SK-N-MC (cell line): Measurements from ENCODE around the gene RGS3.
"Not testable (repeated sequence)": the region's sequence is repeated elsewhere in the genome, so short reads cannot be mapped to it uniquely, and the experiment has no call there.

Experiments used
- DNase-seq: peaks from one replicate; pipeline ENCODE4 v3.0.0-alpha.2; 2011; ENCODE audit warnings: low read depth, low spot score
- H3K27ac ChIP-seq: fragments of 200-600 bp; sonication (generic); 2 replicates; pipeline ENCODE4 v1.5.1; 2016; ENCODE audit warnings: mixed run types
- H3K36me3 ChIP-seq: fragments of 200-600 bp; sonication (generic); 2 replicates; pipeline ENCODE4 v1.6.1; 2017; ENCODE audit warnings: antibody characterized with exemption, low read length, mixed read lengths; ENCODE audit not compliant: insufficient read depth
- H3K4me3 ChIP-seq: fragments of 200-600 bp; sonication (generic); 2 replicates; pipeline ENCODE4 v1.5.1; 2016
- H3K9ac ChIP-seq: fragments of 200-600 bp; sonication (generic); 2 replicates; pipeline ENCODE4 v1.8.0; 2017; ENCODE audit warnings: mixed run types, mixed read lengths; ENCODE audit not compliant: insufficient read length
- H3K9me3 ChIP-seq: fragments of 200-600 bp; sonication (generic); 2 replicates; pipeline ENCODE4 v1.6.1; 2017; ENCODE audit warnings: low read depth, mild to moderate bottlenecking, antibody characterized with exemption, low read length, moderate library complexity, mixed read lengths
- EZH2 ChIP-seq: fragments of 200-600 bp; sonication (generic); IDR thresholded peaks from one replicate; pipeline ENCODE4 v1.6.1; 2017; ENCODE audit warnings: antibody characterized with exemption
- FOXP2 ChIP-seq: optimal IDR thresholded peaks from 2 replicates; pipeline ENCODE3; 2011; ENCODE audit warnings: mild to moderate bottlenecking, moderate library complexity; ENCODE audit not compliant: insufficient read depth; ENCODE audit errors: extremely low read length, control extremely low read depth
- POLR2AphosphoS5 ChIP-seq: IDR thresholded peaks from 2 replicates; pipeline ENCODE4 v1.6.1; 2012; ENCODE audit warnings: mild to moderate bottlenecking, low read depth, low read length, borderline replicate concordance

Gene RGS3

DNA sequence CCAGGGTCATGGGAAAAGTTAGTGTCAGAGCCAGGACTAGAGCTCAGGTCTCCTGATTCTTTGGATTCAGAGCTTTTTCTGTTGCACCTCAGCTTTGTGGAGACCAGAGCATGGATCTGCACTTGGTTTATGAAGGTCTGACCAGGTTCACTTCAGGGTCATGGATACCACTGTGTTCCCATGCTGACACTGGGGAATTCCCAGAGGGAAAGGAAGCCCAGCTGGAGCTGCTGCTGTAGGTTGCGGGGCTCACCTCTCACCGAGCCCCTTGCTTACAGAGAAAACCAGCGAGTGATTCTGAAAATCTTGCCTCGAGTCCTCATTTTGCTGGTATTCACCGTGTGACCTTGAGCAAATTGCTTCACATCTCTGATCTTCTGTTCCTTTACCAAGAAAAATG, 83.0 kb downstream of the RGS3 start:
- no peak for DNase-seq
- Histone ChIP-seq H3K27ac (no peak overlapping the region), H3K4me3 (no peak overlapping the region), H3K9me3 (no peaks in the 10 kb centered on the region), H3K9ac (no peak overlapping the region), H3K36me3 (no peaks in the 10 kb centered on the region)
- no peak for TF ChIP-seq POLR2AphosphoS5
- no peak for TF ChIP-seq EZH2
- no peak for TF ChIP-seq FOXP2

DNA sequence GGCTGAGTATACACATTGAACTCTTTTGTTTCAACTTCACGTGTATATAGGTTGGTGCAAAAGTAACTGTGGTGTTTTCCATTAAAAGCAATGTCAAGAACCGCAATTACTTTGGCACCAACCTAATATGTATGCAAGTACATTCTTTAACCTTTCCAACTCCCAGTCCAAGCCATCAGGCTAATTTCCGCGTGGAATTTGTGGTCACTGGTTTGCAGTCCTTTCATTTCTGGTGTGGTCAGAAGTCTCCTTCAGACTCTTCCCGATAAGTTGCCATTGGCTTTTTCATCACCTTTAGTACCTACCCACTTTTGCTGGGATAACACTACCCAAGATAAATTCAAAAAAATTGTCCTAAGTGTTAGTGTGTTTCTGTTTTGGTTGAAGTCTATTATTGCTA, 84.0 kb downstream of the RGS3 start:
- DNase-seq = no peak
- H3K9me3 ChIP-seq = no peaks in the 10 kb centered on the region
- H3K4me3 ChIP-seq = no peak overlapping the region
- H3K36me3 ChIP-seq = no peaks in the 10 kb centered on the region
- H3K27ac ChIP-seq = no peak overlapping the region
- TF ChIP-seq FOXP2 (no peak), EZH2 (no peak), POLR2AphosphoS5 (no peak)
- no peak overlapping the region for H3K9ac ChIP-seq

DNA sequence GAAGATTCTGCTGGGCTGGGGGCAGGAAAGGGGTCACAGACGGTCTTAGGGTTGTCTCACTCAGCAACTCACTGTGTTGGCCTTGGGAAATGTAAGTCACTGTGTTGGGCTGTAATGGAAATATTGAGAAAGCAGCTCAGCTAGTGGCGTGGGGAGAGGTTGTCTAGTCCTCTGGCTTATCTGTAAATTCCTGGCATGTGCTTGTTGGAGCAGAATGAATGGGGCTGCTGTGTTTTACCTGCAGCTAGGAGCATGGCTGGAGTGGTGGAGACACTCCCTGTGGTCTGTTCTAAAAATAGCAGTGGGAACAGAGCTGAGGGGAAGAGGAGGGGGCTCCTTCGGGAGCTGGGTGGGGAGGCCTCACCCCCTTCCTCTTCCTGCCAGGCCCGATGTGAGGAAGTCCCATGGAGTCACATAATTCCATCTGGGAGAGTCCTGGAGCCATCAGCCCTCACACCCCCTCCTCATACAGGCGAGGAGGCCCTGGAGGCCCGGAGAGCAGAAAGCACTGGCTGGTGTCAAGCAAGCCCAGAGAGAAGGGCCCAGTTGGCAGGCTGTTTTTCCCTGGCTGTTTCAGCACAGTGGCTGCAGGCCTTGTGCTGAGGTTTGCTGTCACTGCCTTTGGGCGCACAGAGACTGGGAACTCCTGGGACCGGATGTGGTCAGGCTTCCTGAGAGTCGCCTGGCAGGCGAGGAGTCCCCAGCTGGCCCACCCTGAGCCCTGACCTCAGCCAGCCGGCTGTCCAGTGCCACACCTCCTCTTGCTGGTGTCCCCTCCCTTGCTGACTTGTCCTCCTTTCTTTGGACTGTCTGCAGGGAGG, 84.9 kb downstream of the RGS3 start:
- H3K9ac ChIP-seq = no peak overlapping the region
- H3K36me3 ChIP-seq = no peaks in the 10 kb centered on the region
- no peaks in the 10 kb centered on the region for H3K9me3 ChIP-seq
- H3K27ac ChIP-seq = no peak overlapping the region
- no peak for DNase-seq
- TF ChIP-seq POLR2AphosphoS5 = no peak
- no peak for TF ChIP-seq FOXP2
- no peak for TF ChIP-seq EZH2
- no peak overlapping the region for H3K4me3 ChIP-seq

DNA sequence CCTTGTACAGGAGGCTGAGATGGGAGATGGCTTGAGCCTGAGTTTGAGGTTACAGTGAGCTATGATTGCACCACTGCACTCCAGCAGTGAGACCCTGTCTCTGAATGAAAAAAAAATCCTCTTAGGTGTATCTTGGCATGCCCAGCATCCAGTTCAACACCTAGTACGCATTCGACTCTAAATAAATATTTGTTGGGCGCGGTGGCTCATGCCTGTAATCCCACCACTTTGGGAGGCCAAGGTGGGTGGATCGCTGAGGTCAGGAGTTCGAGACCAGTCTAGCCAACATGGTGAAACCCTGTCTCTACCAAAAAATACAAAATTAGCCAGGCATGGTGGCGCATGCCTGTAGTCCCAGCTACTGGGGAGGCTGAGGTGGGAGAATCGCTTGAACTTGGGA, 86.4 kb downstream of the RGS3 start:
- DNase-seq, H3K9ac ChIP-seq, H3K4me3 ChIP-seq, H3K27ac ChIP-seq, H3K36me3 ChIP-seq, H3K9me3 ChIP-seq: not testable (repeated sequence)

DNA sequence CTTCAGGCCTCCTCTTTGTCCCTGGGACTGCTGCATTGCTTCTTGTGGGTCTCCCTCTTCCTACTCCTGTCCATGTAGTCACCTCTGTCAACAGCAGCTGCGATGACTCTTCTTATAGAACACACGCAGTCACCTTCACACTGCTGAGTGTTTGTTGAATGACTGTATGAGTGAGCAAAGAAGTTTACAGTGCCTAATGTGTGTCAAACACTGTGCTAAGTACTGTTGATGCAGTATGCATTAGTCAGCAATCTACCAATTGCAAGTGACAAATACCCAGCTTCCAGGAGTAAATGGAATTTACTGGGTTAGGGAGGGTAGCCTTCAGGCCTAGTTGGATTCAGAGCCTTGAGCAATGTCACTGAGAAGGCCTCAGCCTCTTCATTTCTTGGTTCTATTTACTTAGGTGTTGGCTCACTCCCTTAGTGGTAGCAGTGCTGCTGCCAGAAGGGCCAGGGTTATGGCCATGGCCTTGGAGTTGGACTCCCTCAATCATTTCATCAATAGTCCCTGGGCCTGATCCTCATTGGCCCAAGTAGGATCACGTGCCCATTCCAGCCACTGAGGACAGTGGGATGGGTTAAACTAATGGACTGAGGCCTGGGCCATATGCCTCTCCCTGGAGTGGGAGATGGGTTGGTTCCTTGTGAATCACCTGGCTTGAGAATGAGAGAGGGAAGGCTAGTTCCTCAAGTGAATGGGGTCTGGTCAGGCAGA, 93.5 kb downstream of the RGS3 start:
- H3K9ac ChIP-seq = no peak overlapping the region
- H3K36me3 ChIP-seq = no peaks in the 10 kb centered on the region
- no peaks in the 10 kb centered on the region for H3K9me3 ChIP-seq
- DNase-seq = no peak
- no peak overlapping the region for H3K27ac ChIP-seq
- TF ChIP-seq POLR2AphosphoS5 (no peak), EZH2 (no peak), FOXP2 (no peak)
- no peak overlapping the region for H3K4me3 ChIP-seq

DNA sequence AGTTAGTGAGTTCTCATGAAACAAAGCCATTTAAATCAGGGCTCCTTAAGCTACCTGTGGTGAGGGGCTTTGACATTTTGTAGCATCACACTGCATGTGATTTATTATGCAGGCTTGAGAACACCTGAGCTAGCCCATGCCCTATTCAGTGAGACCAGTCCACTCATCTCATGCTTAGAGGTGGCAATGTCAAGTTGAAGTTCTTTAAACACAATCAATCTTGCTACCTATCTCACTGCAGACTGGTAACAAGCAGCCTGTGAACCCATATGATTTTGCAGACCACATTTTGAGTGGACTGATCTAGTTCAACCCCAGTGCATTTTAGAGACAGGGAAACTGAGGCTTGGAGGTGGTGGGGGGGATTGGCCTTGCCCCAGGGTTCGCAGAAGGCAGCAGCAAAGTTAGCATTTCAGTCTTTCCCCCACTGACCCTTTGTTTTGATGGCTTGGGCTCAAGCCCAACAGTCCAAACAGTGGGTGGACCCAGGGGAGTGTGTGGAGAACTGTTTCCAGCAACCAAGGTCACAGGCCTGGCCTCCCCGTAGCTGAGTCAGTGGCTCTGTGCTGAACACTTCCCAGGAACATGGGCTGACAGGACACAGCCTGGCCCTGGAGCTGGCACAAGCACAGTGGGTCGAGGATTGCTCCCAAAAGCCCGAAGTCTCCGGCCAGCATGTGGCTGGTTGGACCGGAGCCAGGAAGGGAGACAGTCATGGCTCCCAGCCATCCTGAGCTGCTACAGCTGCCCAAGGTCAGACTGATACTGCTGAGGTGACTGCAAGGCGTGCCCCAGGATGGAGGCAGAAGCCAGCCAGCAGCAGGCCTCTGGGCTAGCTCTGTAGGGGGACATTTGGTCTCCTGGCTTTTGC, 95.3 kb downstream of the RGS3 start:
- no peak for DNase-seq
- Histone ChIP-seq H3K36me3 (no peaks in the 10 kb centered on the region), H3K4me3 (no peak overlapping the region), H3K9ac (no peak overlapping the region), H3K9me3 (no peaks in the 10 kb centered on the region), H3K27ac (no peak overlapping the region)
- no peak for TF ChIP-seq EZH2
- TF ChIP-seq POLR2AphosphoS5 = no peak
- TF ChIP-seq FOXP2 = no peak

DNA sequence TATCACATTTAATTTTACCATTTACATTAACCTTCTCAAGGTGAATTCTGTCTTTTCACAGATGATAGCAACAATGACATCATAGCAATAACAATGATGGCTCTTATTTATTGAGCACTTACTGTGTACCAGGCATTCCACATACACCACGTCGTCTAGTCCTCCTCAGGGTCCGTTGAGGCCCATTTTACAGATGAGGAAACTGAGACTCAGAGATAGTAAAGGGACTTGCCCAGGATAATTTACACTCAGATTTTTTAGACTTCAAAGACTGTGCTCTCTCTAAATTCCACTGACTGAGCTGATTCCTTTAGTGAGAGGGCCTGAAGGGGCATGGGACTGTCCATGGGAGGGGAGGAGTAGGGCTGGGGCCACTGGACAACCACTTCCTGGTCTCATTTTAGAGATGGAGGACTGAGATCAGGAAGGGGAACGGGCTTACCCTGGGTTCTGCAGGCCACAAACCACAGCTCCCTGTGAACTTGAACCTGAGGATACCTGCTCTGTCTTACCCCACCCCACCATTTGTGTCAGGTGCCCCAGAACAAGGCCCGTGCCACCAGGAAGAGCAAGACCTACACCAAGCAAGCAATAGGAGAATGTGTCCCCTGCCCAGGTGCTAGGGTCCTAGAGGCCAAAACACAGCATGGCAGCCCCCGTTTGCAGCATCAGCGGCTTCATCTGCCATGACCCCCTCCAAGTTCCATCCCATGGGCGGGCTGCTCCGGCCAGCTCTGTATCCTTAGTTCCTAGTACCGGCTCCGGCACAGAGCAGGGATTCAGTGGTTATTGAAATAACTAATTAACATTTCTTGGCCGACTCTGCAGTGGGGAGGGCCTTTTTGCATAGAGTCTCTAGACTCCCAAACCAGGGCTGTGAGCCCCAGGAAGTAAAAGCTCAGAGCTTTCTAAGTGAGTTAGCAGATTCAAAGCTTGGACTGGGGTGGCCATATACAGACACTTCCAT, 96.6 kb downstream of the RGS3 start:
- DNase-seq = no peak
- H3K4me3 ChIP-seq = no peak overlapping the region
- H3K9ac ChIP-seq = no peak overlapping the region
- no peak for TF ChIP-seq FOXP2
- TF ChIP-seq POLR2AphosphoS5 = no peak
- no peak for TF ChIP-seq EZH2
- H3K27ac ChIP-seq = no peak overlapping the region
- no peaks in the 10 kb centered on the region for H3K36me3 ChIP-seq
- H3K9me3 ChIP-seq = no peaks in the 10 kb centered on the region
